IMR-90 (cell line): Measurements from ENCODE around the gene COCH. TPM values are rescaled to one million over a fixed set of nuclear protein-coding genes. Genes with fewer than 3 reads are reported as not detected.

ENCODE experiments used
- ATAC-seq: fragments of 200-7000 bp; cut with Tn5 transposase; 2 replicates; pipeline ENCODE4 v1.9.1; 2020; ENCODE audit warnings: low read depth, mild to moderate bottlenecking, moderate library complexity
- BruUV-seq: library from RNA; stranded (reverse); fragments of 400-500 nt; replicated peaks from 2 replicates; lab custom pipeline; 2021; lab: Mats Ljungman, UMichigan
- CTCF ChIA-PET: fragments of 300-600 bp; formaldehyde crosslinking; extraction: SDS; loops from one replicate; lab custom pipeline; 2021; ENCODE audit warnings: antibody characterized with exemption; lab: Yijun Ruan, JAX
- POLR2A ChIA-PET: fragments of 300-600 bp; sonication (Branson Sonifier 250); formaldehyde crosslinking; loops from one replicate; lab custom pipeline; 2022; ENCODE audit warnings: antibody characterized with exemption; ENCODE audit not compliant: unreplicated experiment; lab: Charles Lee
- DNase-seq: peaks from one replicate; pipeline ENCODE4 v3.0.0; 2013
- H2AFZ ChIP-seq: replicated peaks from 2 replicates; pipeline ENCODE3; 2013; ENCODE audit warnings: low read length, mild to moderate bottlenecking; ENCODE audit not compliant: poor library complexity
- H2AK5ac ChIP-seq: 2 replicates; pipeline ENCODE4 v1.6.1; 2013; ENCODE audit warnings: low read depth, low read length, inconsistent platforms
- H2AK9ac ChIP-seq: replicated peaks from 2 replicates; pipeline ENCODE3; 2013; ENCODE audit warnings: mild to moderate bottlenecking, low read depth, low read length, moderate library complexity; ENCODE audit not compliant: poor library complexity
- H2BK120ac ChIP-seq: 2 replicates; pipeline ENCODE4 v1.6.1; 2013; ENCODE audit warnings: low read depth, low read length, inconsistent platforms
- H2BK15ac ChIP-seq: 3 replicates; pipeline ENCODE4 v1.6.1; 2013; ENCODE audit warnings: low read depth, low read length, inconsistent platforms
- H2BK20ac ChIP-seq: 2 replicates; pipeline ENCODE4 v1.6.1; 2013; ENCODE audit warnings: low read depth, mild to moderate bottlenecking, inconsistent platforms, low read length, moderate library complexity
- H2BK5ac ChIP-seq: 2 replicates; pipeline ENCODE4 v1.6.1; 2013; ENCODE audit warnings: mild to moderate bottlenecking, low read depth, low read length, inconsistent platforms; ENCODE audit not compliant: poor library complexity, severe bottlenecking
- H3K14ac ChIP-seq: replicated peaks from 2 replicates; pipeline ENCODE4 v1.6.1; 2013; ENCODE audit warnings: low read depth, low read length, inconsistent platforms
- H3K18ac ChIP-seq: 2 replicates; pipeline ENCODE4 v1.6.1; 2013; ENCODE audit warnings: low read depth, low read length, control low read depth
- H3K23ac ChIP-seq: 2 replicates; pipeline ENCODE4 v1.6.1; 2013; ENCODE audit warnings: low read depth, low read length, inconsistent platforms
- H3K27ac ChIP-seq: 2 replicates; pipeline ENCODE4 v1.5.1; 2013; ENCODE audit warnings: mild to moderate bottlenecking, control low read depth, low read length; ENCODE audit not compliant: insufficient read depth
- H3K27me3 ChIP-seq: 2 replicates; pipeline ENCODE4 v1.6.1; 2013; ENCODE audit warnings: low read length; ENCODE audit not compliant: control insufficient read depth, insufficient read depth
- H3K36me3 ChIP-seq: 2 replicates; pipeline ENCODE4 v1.6.1; 2013; ENCODE audit warnings: low read length, mixed read lengths; ENCODE audit not compliant: control insufficient read depth, insufficient read depth
- H3K4ac ChIP-seq: 2 replicates; pipeline ENCODE4 v1.6.1; 2013; ENCODE audit warnings: low read depth, low read length, inconsistent platforms
- H3K4me1 ChIP-seq: 2 replicates; pipeline ENCODE4 v1.6.1; 2013; ENCODE audit warnings: low read length, mixed read lengths; ENCODE audit not compliant: control insufficient read depth, insufficient read depth
- H3K4me2 ChIP-seq: 2 replicates; pipeline ENCODE4 v1.6.1; 2013; ENCODE audit warnings: low read depth, mild to moderate bottlenecking, control low read depth, low read length, moderate library complexity
- H3K4me3 ChIP-seq: 2 replicates; pipeline ENCODE4 v1.5.1; 2013; ENCODE audit warnings: low read depth, mild to moderate bottlenecking, control low read depth, low read length, moderate library complexity; ENCODE audit not compliant: insufficient read depth
- H3K56ac ChIP-seq: 2 replicates; pipeline ENCODE4 v1.6.1; 2013; ENCODE audit warnings: low read length, inconsistent platforms; ENCODE audit not compliant: insufficient read depth; ENCODE audit errors: extremely low read depth
- H3K79me1 ChIP-seq, 2 experiments: 2 replicates each; pipeline ENCODE4 v1.6.1; 2013; ENCODE audit warnings: low read length in 2 of 2, inconsistent platforms in 1 of 2, low read depth in 1 of 2
- H3K9ac ChIP-seq: 2 replicates; pipeline ENCODE4 v1.6.1; 2013; ENCODE audit warnings: low read depth, low read length, control low read depth
- H3K9me1 ChIP-seq: 2 replicates; pipeline ENCODE4 v1.6.1; 2013; ENCODE audit warnings: low read length, inconsistent platforms; ENCODE audit not compliant: insufficient read depth
- H3K9me3 ChIP-seq: 2 replicates; pipeline ENCODE4 v1.6.1; 2013; ENCODE audit warnings: low read length; ENCODE audit not compliant: control insufficient read depth, insufficient read depth
- H4K20me1 ChIP-seq: 2 replicates; pipeline ENCODE4 v1.6.1; 2013; ENCODE audit warnings: low read length, inconsistent platforms; ENCODE audit not compliant: insufficient read depth
- H4K5ac ChIP-seq: 2 replicates; pipeline ENCODE4 v1.6.1; 2013; ENCODE audit warnings: mild to moderate bottlenecking, low read depth, low read length, control low read depth
- H4K8ac ChIP-seq, 2 experiments: 2 replicates each; pipeline ENCODE4 v1.6.1; 2013; ENCODE audit warnings: low read depth in 2 of 2, low read length in 2 of 2, control low read depth in 1 of 2, inconsistent platforms in 1 of 2
- H4K91ac ChIP-seq: 2 replicates; pipeline ENCODE4 v1.6.1; 2013; ENCODE audit warnings: low read depth, low read length, inconsistent platforms; ENCODE audit not compliant: insufficient read depth
- CEBPB ChIP-seq: IDR thresholded peaks from 2 replicates; pipeline ENCODE4 v1.6.1; 2012; ENCODE audit warnings: low read depth, low read length, improper control_type of control experiment
- CHD1 ChIP-seq: IDR thresholded peaks from 2 replicates; pipeline ENCODE4 v1.6.1; 2012; ENCODE audit warnings: low read depth, low read length, improper control_type of control experiment
- MAZ ChIP-seq: IDR thresholded peaks from 2 replicates; pipeline ENCODE4 v1.6.1; 2012; ENCODE audit warnings: low read depth, mild to moderate bottlenecking, low read length, improper control_type of control experiment, moderate library complexity, borderline replicate concordance
- POLR2A ChIP-seq: IDR thresholded peaks from 2 replicates; pipeline ENCODE4 v1.6.1; 2012; ENCODE audit warnings: mild to moderate bottlenecking, low read depth, low read length
- RCOR1 ChIP-seq: IDR thresholded peaks from 2 replicates; pipeline ENCODE4 v1.6.1; 2012; ENCODE audit warnings: mild to moderate bottlenecking, low read length, improper control_type of control experiment; ENCODE audit not compliant: insufficient replicate concordance
- USF2 ChIP-seq: fragments of 150-350 bp; IDR thresholded peaks from 2 replicates; pipeline ENCODE4 v1.6.1; 2017; ENCODE audit warnings: mild to moderate bottlenecking, antibody characterized with exemption, low read length, low read depth
- WGBS, 2 experiments: methylation state at CpG; one replicate each; pipeline versions ENCODE4 v1.1.5 to v1.1.7; 2013; ENCODE audit warnings: missing lambda C conversion rate in 2 of 2; ENCODE audit not compliant: insufficient read length in 1 of 2; ENCODE audit errors: extremely low coverage in 2 of 2; 5-methylcytosine and 5-hydroxymethylcytosine counted together
- dilution Hi-C: fragments of 300-500 bp; cut with HindIII; formaldehyde crosslinking; loops from one replicate; pipeline ENCODE4 v1.14.3; 2018; ENCODE audit warnings: low sequenced_read_pairs; ENCODE audit not compliant: unreplicated experiment
- in situ Hi-C: fragments of 300-500 bp; cut with MboI; formaldehyde crosslinking; loops from 3 replicates; pipeline ENCODE4 v1.14.3; 2019; ENCODE audit warnings: low sequenced_read_pairs, inconsistent platforms, mixed read lengths
- intact Hi-C: fragments of 100-400 bp; cut with micrococcal nuclease; formaldehyde crosslinking; loops from 2 replicates; pipeline ENCODE4 v1.10.0; 2022
- polyA plus RNA-seq, 3 experiments: library from polyadenylated mRNA; depleted of rRNA; stranded (reverse); fragments of >200 nt; gene quantifications; 2 replicates each; pipeline ENCODE4 v1.2.3, GENCODE V29; 2012; ENCODE audit warnings: low replicate concordance in 1 of 3
- total RNA-seq: library from RNA; depleted of rRNA; stranded (reverse); fragments of >200 nt; gene quantifications from 2 replicates; pipeline ENCODE4 v1.2.3, GENCODE V29; 2012
- TF ChIP-seq, protein P1 (sequence below): conservative IDR thresholded peaks from 2 replicates; pipeline ENCODE4 v1.5.1; 2012; ENCODE audit warnings: mild to moderate bottlenecking, low read depth, low read length, improper control_type of control experiment

Gene COCH
- total and polyA plus RNA-seq, 2 of the 4 experiments (the other 2 are of a cell fraction): 0.17 to 0.18 TPM

DNA sequence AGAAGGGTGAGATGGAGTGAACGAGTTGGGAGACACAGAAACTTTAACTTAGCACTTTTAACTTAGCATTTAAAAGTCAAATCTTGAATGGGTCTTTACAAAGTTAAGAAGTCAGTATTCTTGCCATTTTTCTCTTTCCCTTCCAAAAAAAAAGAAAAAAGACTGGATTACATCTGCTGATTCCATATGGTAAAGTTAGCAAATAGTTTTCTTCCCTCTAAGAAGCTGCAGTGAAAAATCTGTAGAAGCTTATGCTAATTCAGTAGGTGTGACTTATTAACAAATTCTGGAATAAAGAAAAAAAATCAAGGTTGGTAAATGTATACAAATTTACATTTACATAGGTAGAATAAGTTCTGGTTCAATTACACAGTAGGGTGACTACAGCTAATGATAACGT lies 50.9 kb downstream of the COCH start:
- no TSS peak for BruUV-seq
- Histone ChIP-seq H3K18ac (no peak overlapping the region), H2AFZ (no peak overlapping the region), H2AK5ac (no peak overlapping the region), H4K5ac (no peak overlapping the region), H4K8ac (no peak overlapping the region), H4K20me1 (peaks cover 3% of the 10 kb centered on the region; the same call in 1 of the 2 replicates), H4K91ac (no peak overlapping the region), H3K4ac (no peak overlapping the region), H3K4me2 (no peak overlapping the region), H3K56ac (no peak overlapping the region), H2BK5ac (no peak overlapping the region), H3K79me1 (peaks cover 9 to 35% of the 10 kb centered on the region in 2 experiments; a peak in 3 of 4 replicates), H3K9me3 (no peaks in the 10 kb centered on the region), H3K14ac (no peak overlapping the region), H3K27ac (no peak overlapping the region), H2BK20ac (no peak overlapping the region), H3K36me3 (peaks cover 8% of the 10 kb centered on the region), H3K4me1 (0 out of 2 replicates have a peak, but pooled peaks cover 1% of the 10 kb centered on the region), H3K4me3 (no peak overlapping the region), H3K27me3 (no peaks in the 10 kb centered on the region), H2BK15ac (no peak overlapping the region), H3K9ac (no peak overlapping the region), H2BK120ac (no peak overlapping the region), H3K23ac (no peak overlapping the region), H2AK9ac (no peak overlapping the region), H3K9me1 (peaks cover 2% of the 10 kb centered on the region)
- ChIA-PET POLR2A (no interaction called here), CTCF (interaction anchor here (0.6 to 1.0 kb wide), 3 partner anchors 10 to 279 kb away, joined by 3 to 5 read pairs (median 3); no protein-coding TSS in a partner anchor)
- no peak for TF ChIP-seq RCOR1
- TF ChIP-seq POLR2A: no peak
- TF ChIP-seq USF2: no peak
- TF ChIP-seq, protein P1, sequence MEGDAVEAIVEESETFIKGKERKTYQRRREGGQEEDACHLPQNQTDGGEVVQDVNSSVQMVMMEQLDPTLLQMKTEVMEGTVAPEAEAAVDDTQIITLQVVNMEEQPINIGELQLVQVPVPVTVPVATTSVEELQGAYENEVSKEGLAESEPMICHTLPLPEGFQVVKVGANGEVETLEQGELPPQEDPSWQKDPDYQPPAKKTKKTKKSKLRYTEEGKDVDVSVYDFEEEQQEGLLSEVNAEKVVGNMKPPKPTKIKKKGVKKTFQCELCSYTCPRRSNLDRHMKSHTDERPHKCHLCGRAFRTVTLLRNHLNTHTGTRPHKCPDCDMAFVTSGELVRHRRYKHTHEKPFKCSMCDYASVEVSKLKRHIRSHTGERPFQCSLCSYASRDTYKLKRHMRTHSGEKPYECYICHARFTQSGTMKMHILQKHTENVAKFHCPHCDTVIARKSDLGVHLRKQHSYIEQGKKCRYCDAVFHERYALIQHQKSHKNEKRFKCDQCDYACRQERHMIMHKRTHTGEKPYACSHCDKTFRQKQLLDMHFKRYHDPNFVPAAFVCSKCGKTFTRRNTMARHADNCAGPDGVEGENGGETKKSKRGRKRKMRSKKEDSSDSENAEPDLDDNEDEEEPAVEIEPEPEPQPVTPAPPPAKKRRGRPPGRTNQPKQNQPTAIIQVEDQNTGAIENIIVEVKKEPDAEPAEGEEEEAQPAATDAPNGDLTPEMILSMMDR: no peak
- TF ChIP-seq CEBPB: no peak
- TF ChIP-seq CHD1: no peak
- no peak for TF ChIP-seq MAZ
- in situ Hi-C loops: no loop called here
- DNase-seq (no peak), ATAC-seq (no peak)
- intact Hi-C loops: no loop called here
- dilution Hi-C loops: no loop called here
- no CpG with 5 or more reads among the region's 2 CpGs for WGBS, 2 experiments
